Measurements from ENCODE around the gene WDFY4.
A peak's percentile ranks its signal among the peaks of the same experiment; 100 is the strongest.
"Not testable (repeated sequence)": the region's sequence is repeated elsewhere in the genome, so short reads cannot be mapped to it uniquely, and the experiment has no call there.

Gene WDFY4

GRCh38 chr10:48684792-48685623 lies at the start of gene WDFY4:
TSS of gene WDFY4 (plus strand) at chr10:48684873. CDS start at chr10:48709733, 24,860 bp downstream.
- DNase-seq, result peak in 6 of 14 donors; percentile 26 to 70 (median 55)

DNA sequence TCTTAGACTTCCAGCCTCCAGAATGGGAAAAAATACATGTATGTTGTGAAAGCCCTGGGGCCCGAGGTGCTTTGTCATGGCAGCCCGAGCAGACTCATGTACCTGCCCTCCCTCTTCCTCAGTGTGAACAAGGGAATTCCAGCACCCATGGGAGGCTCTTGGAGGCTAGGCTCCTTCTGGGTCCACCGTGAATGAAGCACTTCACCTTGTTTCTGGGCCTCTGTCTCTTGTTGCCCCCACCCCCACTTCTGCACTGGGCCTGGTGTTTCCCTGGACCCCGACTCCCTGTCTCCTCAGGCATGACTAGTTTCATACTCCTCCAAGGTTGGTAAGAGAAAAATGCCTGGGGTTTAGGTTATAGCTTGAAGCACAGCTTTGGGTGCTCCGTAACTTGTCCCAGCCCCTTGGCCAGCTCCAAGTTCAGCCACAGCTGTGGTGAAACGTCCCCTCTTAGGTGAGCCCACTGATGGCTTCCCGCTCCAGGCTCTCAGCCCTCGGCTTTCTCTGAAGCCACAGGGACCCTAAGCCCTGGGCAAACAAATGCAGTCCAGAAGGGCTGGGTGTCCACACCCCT lies 49.6 kb upstream of the WDFY4 start:
- DNase-seq, result no peak

GRCh38 chr10:48636231-48636630 lies 48.4 kb upstream of the WDFY4 start:
- DNase-seq, result no peak

DNA sequence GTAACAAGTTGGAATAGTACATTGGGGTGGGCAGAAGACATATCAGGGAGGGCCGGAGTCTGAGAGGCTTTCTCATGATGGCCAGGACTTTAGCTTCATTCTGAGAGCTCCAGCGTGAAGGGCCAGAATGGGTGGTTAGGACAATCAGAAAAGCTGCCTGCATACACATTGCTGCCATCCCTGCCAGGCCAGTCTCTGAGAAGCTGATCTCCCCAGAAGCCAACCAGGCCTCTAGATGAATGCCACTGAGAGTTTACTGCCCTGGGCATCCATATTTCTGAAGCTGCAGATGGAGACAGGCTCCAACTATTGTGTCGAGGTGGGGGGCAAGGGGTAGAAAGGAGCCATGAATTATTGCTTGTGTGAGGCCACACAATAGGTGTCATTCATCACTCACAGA lies 47.8 kb upstream of the WDFY4 start:
- no peak for DNase-seq

DNA sequence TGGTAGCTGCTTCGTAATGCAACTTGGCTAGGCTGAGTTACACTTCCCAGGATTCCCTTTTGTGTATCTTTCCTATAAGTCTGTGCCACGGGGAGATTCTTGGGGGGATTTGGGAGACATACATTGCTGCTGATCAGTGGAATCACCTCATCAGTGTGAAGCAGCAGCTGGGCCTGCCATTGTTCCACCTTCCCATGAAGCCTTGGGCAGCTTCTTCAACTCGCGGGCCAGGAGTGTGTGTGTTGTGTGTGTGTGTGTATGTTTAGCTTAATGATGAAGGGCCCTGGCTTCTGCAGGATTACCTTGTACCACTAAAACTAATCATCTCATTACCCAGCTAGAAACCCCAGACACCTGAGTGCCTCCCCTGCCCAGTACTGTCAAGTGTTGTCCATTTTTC lies 46.5 kb upstream of the WDFY4 start:
- DNase-seq, result no peak

DNA sequence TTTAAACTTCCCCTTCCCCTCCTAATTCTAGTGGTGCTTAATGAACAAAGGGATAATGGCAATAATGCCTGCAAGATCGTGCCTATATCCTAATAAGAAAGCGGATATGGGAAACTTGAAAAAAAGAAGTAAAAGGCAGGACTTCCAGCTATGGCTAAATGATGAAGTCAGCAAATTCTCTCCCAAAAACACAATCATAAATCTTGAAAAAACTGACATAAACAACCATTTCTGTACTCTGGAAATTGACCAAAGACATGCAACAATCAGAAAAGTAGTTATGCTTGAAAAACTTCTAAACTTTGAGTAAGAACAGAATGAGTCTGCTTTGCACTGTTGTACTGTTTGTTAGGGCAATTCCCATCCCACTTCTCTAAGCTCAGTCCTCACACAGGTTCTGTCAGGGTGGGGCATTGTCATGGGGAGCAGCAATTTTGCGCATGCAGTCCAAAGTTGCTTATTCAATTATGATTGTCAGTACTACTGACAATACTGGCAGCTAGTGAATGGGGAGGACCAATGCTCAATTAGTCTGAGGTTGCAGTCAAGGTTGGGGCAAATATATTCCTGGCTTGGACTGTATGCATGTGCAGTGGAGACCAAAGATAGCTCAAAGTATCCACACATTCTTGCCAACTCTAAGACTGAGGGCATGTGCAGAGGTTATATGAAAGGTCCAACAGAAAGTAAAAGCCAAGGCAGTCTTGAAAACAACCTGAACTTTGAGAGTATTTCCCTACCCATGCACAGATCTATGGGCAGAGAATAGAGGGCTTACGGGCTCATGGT lies 45.7 kb upstream of the WDFY4 start:
- DNase-seq, result no peak

- no peak for DNase-seq
These were observed 45.0 kb upstream of the WDFY4 start for GRCh38 chr10:48639632-48640031.

- DNase-seq, result no peak
These were observed 44.3 kb upstream of the WDFY4 start for GRCh38 chr10:48640326-48640725.

DNA sequence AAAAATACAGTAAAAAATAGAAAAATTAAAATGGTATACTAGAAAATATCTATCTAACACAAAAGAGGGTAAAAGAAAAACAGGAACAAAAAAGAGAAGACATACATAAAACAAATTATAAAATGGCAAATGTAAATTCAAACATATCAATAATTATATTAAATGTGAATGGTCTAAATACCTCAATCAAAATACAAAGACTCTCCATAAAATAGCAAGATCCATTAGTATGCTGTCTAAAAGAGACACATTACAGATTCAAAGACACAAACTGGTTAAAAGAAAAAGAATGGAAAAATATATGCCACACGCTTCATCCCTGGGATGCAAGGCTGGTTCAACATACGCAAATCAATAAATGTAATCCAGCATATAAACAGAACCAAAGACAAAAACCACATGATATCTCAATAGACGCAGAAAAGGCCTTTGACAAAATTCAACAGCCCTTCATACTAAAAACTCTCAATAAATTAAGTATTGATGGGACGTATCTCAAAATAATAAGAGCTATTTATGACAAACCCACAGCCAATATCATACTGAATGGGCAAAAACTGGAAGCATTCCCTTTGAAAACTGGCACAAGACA lies 43.5 kb upstream of the WDFY4 start:
- DNase-seq, result not testable (repeated sequence)

DNA sequence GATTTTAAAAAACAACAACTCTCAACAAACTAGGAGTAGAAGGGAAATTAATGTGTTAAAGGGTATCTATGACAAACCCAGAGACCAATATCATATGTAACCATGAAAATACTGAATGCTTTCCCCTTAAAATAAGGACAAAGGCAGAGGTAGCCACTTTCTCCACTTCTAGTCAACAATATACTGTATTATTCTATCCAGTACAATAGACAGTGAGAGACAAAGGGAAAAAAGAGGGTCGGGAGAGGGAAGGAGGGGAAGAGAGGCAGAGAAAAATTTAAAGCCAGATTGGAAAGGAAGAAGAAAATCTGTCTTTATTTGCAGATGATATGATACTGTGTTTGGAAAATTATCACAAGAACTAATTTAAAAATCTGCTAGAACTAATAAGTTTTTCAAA lies 39.1 kb upstream of the WDFY4 start:
- no peak for DNase-seq

DNA sequence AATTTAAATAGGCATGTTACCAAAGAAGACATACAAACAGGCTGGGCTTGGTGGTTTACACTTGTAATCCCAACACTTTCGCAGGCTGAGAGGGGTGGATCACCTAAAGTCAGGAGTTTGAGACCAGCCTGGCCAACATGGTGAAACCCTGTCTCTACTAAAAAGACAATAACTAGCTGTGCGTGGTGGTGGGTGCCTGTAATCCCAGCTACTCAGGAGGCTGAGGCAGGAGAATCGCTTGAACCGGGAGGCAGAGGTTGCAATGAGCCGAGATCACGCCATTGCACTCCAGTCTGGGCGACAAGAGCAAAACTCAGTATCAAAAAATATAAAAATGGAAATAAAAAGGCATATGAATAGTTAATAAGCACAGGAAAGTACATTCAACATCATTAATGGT lies 37.6 kb upstream of the WDFY4 start:
- not testable (repeated sequence) for DNase-seq

GRCh38 chr10:48648172-48648942 lies 36.3 kb upstream of the WDFY4 start:
- no peak for DNase-seq

DNA sequence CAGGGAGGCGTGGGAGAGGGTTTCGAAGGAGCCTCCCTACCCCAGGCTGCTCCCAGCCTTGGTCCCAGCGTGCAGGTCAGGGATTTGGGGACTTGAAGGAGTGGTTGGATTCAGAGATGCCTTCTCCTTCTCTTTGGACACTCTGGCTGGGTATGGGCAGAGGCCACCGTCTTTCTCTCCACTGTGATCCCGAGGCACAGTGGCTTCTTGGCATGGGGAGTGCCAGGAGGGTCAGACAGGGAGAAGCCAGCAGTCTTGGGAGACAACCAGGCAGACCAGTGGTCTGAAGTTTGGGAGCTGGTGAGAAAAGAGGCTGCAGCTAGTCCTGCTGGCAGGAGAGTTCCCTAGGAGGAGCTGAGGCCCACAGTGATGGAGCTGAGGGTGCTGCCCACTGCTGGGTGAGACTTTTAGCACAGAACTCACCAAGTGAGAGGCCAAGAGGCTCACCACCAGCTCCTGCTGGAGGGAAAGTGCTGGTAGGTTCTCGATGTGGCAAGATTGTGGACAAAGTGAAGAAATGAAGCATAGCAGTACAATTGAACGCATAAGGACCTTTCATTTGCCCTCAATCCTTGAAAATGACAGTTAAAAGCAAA lies 35.2 kb upstream of the WDFY4 start:
- peak in 4 of 14 donors; percentile 28 to 55 (median 36) for DNase-seq

GRCh38 chr10:48651293-48651692 lies 33.4 kb upstream of the WDFY4 start:
- no peak for DNase-seq

- no peak for DNase-seq
These were observed 32.8 kb upstream of the WDFY4 start for GRCh38 chr10:48651839-48652238.

GRCh38 chr10:48652344-48652743 lies 32.3 kb upstream of the WDFY4 start:
- no peak for DNase-seq

GRCh38 chr10:48653347-48653746 lies 31.3 kb upstream of the WDFY4 start:
- DNase-seq, result no peak

DNA sequence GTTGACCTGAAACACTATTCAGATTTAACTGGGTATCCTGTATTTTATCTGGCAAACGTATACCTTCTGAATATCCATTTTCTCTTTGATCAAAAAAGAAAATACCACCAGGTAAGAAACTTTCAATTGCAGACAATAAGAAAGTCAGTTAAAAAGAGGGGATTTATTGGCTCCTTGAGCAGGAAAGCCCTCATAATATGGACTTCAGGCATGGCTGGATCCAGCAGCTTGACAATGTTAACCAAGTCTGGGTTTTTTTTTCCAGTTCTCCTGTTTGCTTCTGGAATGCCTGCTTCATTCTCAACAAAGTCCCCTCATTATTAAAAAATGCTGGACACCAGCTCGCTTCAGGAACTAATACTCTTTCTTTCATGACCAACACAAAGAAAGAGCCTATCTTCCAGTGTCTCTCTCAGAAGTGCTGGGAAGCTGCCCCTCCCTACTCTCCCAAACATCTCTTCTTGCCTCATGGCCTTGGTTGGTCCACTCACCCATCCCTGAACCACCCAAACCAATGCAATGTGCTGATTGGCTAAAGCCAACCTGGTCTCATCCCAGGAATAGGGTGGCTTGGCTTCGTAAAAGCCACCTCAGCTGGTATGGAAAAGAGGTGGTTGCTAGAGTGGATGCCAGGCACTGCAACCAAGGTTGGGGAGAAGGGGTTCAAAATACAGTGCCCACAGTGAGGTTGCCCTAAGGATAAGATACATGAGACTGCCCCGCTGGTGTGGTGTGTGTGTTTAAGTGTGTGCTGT lies 30.6 kb upstream of the WDFY4 start:
- DNase-seq, result no peak

GRCh38 chr10:48655411-48656240 lies 29.0 kb upstream of the WDFY4 start:
- DNase-seq, result peak in 12 of 14 donors; percentile 30 to 94 (median 63)
